HG03521 (cell line): Measurements from ENCODE around the gene PDCL2.
"Not testable (repeated sequence)": the region's sequence is repeated elsewhere in the genome, so short reads cannot be mapped to it uniquely, and the experiment has no call there.

Experiments
- ATAC-seq: cut with Tn5 transposase; IDR thresholded peaks from one replicate; pipeline ENCODE4 v1.9.1; 2021; ENCODE audit warnings: mild to moderate bottlenecking, moderate library complexity; ENCODE audit not compliant: unreplicated experiment

PDCL2 gene

DNA sequence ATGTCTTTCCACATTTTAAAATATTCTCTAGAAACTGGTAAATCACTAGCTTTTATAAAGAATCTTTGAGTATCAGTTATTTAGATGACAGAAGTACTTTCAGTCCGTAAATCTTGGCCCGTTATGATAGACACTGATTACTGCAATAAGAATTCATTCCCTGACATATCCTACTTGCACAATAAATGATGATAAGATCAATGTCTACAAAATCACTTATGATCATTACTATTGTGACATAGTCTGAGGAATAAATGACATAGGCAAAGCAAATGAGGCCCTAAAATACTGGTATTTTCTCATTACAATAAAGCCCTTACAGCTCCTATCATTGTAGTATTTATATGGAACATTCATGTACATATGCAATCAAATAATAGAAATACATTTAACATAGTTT, 6.6 kb upstream of the PDCL2 start:
- ATAC-seq, result no peak

DNA sequence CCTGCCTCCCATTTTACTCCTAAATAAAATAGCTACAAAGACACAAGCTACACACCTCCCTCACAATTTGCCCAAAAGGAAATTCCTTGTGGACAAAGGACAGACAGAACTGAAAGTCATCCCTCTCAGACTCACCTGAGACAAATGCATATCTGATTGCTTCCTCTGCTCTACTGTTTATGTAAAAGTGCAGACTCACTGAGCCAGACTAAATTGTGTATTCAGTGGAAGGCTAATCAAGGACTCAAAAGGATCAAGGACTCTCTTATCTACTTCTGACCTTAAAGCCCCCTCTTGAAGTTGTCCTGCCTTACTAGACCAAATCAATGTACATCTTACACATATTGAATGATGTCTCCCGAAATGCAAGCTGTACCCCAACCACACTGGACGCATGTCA, 3.9 kb downstream of the PDCL2 start:
- no peak for ATAC-seq

DNA sequence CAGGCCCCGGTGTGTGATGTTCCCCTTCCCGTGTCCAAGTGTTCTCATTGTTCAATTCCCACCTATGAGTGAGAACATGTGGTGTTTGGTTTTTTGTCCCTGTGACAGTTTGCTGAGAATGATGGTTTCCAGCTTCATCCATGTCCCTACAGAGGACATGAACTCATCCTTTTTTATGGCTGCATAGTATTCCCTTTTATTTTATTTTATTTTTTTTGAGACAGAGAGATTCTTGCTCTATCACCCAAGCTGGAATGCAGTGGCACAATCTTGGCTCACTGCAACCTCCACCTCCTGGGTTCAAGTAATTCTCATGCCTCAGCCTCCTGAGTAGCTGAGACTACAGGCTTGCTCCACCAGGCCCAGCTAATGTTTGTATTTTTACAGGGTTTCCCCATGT, 9.3 kb downstream of the PDCL2 start:
- ATAC-seq, result not testable (repeated sequence)

DNA sequence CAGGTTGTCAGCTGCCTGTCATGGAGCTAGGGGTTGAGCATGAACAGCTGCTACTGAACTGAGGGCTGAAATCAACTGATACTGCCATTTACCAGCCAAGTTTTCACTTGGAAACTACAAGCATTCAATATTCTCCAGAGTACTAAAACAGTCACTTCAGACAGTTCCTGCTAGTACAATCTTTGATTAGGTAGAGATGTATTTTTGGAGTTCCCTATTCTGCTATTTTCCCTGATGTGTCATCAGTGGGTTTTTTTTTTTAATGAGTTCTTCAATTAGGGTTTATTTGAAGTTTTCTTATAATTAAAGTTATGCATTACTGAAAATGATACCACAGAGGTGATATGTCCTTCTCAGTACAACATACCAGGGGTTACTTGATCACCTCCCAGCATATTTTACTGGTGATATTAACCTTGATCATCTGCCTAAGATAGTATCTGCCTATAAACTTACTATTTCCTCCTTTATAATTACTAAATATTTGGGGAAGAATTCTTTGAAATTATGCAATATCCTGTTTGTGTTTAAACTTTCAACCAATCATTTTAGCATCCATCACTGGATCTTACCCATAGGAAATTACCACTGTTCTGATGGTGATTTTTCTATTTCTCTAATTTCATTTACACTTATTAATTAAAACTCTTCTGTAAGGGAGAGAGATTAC, 13.6 kb downstream of the PDCL2 start:
- no peak for ATAC-seq

DNA sequence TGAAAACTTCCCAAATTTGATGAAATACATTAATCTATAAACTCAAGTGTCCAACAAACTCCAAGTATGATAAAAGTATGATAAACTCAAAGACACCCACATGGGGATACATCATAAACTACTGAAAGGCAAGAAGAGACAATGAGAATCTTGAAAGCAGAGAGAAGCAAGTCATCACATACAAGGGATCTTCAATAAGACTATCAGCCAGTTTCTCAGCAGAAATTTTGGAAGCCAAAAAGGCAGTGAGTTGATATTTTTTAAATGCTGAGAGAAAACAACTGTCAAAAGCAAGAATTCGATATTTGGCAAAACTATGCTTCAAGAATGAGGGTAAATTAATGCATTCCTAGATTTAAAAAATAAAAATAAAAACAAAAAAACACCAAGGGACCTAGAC, 16.5 kb downstream of the PDCL2 start:
- no peak for ATAC-seq

DNA sequence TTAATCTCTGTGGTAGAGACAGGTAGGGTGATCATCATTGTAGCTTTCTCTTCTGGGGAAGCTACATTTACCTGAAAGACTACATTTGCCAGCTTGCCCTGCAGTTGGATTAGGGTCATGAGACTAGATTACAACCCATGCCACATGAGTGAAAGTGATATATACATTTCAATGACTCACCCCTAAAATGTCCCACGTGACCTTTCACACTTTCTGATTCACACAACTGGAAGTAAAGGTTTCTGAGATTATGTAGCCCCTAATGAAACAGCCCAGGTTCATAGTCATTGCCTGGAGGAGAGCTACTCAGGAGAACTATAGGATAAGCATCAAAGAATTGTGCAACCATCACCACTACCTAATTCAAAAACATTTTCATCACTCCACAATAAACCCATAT, 17.8 kb downstream of the PDCL2 start:
- ATAC-seq, result no peak

DNA sequence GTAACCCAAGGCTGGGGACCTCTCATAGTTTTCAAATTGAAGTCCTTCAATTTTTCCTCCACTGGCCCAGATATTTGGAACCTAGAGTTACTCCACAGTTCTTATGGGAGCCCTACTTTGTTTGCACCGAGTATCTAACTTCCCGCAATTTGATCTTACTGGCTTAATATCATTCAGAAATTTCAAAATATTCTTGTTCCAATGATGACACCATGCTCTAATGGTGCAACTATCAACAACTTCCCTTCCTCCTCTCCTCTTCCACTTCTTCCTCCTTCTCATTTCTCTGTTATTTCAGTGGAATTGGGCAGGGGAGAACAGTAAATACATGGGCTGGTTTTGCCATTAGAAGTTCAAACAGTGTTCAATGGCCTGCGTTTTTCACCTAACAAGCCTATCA, 20.2 kb downstream of the PDCL2 start:
- no peak for ATAC-seq

DNA sequence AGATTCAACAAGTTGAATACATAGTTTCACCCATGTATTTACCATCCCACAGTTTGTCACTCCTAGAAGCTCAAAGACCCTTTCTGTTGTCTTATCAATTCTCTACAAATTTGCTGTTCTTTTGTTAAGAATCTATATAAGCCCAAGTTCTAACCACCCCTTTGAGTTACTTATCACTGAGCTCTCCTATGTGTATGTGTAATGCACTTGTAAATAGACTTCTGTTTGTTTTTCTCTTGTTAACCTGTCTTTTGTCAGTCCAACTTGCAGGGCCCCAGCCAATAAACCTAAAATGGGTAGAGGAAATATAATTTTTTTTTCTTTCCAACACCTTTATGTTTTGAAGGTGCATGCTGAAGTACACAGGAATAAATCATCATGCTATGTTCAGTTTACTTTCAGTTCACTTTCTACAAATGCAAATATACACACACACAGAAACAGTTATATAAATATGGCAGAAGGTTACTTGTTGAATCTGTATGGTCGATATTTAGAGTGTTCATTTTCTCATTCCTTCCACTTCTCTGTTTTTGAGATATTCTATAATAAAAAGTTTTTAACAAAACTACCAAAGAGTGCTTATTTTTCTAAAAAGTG, 23.0 kb downstream of the PDCL2 start:
- peak; percentile 60 for ATAC-seq

DNA sequence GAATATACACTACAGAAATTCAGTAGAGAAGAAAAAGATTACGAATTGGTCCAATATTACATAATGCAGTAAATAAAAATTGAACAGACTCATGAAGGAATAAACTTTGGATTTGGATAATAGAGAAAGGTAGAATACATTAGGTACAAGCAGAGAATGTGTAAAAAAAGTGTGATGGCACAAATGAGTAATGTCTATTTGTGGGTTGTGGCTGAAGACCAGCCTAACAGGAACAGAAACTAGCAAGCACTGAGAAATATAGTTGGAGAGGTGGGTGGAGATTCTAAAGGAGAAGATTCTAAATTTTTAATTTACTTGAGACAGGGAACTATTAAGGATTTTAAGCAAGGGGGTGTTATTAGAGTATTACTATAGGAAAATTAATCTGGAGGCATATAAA, 30.2 kb downstream of the PDCL2 start:
- ATAC-seq, result peak; percentile 100

DNA sequence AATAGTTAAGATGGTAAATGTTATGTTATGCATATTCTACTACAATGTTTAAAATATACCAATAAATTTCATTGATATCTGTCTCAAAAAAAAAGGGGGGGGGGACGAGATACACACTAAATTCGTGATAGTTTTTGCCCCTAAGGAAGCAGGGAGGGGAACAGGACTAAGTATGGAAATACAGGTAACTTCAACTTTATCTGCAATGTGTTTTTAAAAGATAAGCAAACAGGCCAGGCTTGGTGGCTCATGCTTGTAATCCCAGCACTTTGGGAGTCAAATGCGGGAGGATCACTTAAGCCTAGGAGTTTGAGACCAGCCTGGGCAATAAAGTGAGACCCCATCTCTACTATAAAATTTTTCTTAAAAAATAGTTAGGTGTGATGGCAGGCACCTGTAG, 31.9 kb downstream of the PDCL2 start:
- ATAC-seq, result no peak

DNA sequence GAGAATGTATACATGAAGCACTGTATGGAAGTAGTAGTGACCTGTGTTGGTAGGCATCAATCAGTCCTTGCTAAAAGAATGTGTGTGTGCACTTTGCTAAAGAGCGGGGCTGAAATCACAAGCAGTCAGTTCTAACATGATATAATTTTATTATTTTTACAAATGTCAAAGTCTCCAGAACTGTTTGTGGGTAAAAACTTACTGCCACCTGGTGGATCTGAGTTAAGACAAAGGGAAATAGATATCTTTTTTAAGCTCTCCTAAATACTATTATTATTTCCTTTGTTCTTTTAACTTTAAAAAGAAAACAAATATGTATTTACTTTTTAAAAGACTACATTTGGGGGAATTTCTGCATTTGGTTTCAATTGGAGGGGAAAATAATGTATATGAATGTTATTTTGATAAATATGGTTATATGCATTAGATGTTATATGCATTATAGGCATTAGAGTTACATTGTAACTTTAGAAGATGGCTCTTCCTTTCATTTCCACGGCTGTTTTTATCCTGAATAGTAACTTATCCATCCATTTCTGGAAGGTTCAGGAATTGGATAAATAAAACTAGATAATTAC, 37.5 kb downstream of the PDCL2 start:
- ATAC-seq, result no peak

DNA sequence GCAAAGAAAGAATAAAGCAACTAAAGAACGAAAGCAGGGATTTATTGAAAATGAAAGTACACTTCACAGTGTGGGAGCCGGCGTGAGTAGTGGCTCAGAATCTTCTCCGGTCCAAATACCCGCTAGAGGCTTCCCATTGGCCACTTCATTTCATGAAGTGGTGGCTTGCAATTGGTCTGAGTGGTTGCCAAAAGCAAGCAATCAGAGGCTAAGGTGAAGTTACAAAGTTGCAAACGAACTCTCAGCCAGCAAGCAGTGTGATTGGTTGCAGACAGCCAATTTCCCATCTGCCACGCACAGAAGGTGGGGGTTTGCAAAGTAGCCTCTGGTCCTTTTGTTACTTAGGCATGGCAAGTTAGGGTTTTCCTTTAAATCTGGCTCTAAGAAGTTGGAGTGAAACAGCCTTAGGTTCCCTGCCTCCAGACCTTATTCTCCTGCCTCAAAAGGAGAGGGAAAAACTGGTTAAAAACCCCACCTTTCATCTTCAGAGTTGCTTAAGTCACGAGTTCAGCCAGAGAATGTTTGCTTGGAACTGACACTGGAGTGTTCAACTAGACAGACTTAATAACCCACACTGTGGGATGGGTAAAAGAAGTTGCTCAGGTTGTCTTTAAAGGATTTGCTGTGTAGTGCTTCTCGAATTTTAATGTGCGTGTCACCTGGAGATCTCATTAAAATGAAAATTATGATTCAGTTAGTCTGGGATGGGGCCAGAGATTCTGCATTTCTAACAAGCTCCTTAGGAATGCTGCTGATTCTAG, 38.4 kb downstream of the PDCL2 start:
- ATAC-seq, result no peak

DNA sequence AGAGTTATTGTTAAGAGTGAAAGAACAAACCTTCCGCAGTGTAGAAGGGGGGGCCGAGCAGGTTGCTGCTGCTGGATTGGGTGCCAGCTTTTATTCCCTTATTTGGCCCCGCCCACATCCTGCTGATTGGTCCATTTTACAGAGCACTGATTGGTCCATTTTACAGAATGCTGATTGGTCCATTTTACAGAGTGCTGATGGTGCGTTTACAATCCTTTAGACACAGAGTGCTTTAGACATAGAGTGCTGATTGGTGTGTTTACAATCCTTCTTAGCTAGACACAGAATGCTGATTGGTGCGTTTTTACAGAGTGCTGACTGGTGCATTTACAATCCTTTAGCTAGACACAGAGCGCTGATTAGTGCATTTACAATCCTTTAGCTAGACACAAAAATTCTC, 40.1 kb downstream of the PDCL2 start:
- ATAC-seq, result not testable (repeated sequence)

DNA sequence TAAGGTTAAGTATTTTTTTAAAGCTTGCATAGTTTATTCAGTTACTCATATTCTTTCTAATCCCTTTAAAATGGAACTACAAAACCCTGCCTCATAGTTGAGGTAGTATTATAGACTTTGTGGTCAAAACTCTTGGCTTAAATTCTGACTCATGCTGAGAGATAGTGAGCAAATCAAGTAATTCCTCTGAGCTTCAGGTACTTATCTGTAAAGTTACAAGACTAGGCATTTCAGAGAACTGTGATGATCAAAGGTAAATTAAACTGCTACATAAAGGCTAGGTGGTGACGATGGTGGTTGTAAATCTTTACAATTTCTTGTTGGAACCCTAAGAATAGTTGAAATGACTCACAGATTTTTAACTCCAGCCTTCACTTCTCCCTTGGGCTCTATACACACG, 42.2 kb downstream of the PDCL2 start:
- ATAC-seq, result no peak

DNA sequence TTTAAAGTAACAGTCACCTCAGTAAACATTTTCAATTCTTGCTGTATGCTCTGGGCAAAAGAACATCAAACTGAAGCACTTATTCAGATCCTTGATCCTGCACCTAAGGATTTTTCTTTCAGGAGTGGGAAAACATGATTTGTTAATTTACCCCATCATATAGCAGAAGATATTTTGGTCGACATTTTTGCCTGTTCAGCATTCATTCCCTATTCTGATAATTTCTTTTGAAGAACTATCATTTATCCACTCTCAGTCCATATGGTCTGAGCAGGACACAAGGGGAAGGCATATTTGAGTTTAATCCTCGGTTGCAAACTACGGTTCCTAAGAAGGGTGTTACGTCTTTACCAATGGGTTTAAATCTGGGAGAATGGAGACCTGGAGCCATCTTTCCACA, 44.1 kb downstream of the PDCL2 start:
- no peak for ATAC-seq

DNA sequence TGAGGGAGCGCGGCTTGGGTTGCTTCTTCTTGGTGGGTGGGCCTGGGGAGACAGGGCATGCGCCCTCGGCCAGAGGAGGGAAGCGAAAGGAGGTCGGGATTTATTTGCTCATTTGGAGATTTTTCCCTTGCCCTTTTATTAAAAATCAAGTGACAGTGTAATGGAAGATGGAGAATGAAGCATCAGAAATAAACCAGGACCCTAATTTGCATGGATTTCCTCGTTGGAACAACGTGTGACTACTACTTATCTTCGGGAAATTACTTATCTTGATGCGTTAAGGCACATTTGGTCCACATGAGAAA, 44.6 kb downstream of the PDCL2 start:
- no peak for ATAC-seq

DNA sequence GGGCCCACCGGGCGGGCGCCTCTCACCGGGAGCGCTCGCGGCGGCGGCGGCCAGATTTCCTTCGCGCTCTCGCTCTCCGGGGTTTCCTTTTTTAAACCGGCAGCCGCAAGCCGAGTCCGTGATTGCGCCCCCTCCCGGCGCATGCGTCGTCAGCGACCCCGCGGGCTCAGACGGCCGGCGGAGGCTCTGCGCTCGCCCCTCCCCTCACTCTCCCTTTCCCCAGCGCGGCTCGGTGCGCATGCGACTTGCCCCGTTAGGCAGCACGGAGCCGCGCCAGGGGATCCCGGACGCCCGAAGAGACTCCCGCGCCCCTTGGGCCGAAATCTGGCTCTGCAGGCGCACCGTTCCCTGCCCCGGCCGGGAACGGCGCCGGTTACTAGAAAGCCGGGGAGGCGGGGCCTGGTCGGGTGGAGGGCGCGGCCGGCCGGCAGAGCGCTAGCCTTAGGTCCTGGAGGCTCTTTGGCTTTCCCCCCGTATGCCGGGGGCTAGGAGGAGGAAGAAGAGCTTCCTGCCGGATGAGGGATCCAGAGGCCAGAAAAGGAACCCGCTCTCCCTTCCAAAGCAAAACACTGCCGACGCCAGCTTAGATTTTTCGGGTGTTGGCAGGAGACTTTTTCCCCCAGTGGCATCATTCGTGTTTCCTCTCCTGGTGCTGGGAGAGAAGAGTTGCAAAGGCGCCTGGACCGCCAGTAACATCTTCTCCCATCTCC, 45.1 kb downstream of the PDCL2 start, which contains the start of gene CLOCK:
Gene CLOCK (minus strand): TSS at position 154 of the 710 bp plus-strand sequence. CDS start 64,124 bp downstream, outside the sequence.
- ATAC-seq, result peak; percentile 72

DNA sequence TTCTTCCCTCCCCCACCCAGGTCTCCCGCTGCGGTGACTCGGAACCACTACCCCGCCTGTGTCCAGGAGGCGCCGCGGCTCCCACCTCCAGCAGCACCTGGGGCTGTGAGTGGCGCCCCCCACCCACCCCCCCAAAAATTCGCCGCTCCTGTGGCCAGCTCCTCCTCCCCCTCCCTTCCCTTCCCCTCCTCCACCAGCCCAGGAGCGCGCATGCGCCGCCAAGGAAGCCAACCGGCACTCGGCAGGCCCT, 45.6 kb downstream of the PDCL2 start:
- peak; percentile 48 for ATAC-seq

DNA sequence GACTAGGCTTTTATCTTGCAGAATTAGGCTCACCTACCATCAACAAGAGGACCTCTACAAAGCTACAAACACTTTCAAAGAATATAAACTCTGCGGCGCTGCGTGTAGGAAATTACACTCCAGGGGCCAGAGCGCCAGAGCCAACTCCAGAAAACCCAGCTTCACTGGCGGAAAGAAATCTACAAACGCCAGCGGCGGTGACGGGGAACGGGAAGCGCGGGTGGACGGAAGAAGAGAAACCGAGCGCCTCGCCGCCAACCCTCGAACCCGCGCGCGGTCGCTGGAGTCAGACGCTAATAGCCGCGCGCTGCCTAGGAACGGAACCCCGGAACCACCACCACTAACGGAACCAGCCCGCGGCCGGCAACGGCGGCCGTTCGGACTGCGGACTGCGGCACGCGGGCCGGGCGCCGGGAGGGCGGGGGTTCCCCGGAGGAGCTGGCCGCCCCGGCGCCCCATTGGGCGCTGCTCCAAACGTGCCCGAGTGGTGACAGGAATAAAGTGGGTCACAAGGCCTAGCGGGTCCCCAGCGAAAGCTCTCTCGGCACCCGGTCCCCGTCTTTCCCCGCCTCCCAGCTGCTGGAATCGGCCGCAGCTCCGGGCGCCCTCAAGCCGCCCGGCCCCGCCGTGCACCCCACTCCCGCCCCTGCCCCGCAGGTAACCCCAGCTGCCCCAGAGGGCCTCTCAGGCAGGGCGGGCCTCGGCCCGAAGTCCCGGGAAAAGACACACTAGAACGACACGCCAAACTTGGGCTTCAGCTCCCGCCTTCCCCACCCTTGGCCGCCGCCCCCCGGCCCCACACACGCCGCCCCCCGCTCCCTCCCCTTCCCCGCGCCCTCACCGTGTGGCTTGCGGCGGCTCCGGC, 46.2 kb downstream of the PDCL2 start:
- peak; percentile 39 for ATAC-seq

DNA sequence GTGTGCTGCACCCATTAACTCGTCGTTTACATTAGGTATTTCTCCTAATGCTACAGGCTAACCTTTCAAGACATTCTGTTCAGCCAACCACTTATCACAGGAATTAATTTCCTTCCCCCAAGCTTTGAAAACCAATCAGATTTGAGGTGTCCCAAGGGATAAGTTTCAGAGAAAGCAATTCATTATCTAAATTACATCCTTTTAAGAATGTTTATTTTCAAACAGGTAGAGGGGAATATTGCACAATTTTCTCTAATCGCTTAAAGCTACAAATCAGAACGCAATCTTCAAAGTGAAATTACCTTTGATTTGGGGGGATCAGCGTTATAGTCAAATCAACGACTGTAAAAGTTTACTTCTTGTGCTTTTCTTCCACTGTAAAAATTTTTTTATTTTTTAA, 46.9 kb downstream of the PDCL2 start:
- ATAC-seq, result no peak

DNA sequence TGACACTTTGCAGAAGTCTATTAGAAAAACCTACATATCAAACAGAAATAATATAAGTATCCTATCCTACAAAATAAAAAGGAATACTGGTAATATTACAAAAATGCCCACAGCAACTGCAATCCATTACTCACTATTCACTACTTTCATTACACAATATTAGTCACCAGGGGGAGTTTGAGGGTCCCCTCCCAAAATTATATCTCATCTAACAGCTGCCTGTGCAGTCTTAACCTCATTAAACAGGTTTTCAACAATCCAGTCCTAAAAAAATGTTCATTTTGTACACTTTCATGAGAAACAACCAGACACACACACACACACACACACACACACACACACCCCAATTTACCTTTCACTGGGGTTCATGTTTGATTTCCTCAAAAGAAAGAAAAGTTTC, 48.2 kb downstream of the PDCL2 start:
- ATAC-seq, result no peak
